Glomerular endothelial cell (primary cell): ENCODE data around the gene RNASEH1. TPM values are rescaled to one million over a fixed set of nuclear protein-coding genes. Genes with fewer than 3 reads are reported as not detected.

Experiments used
- DNase-seq: peaks from one replicate; pipeline ENCODE4 v3.0.0-alpha.2; 2011; ENCODE audit warnings: low read depth, low spot score; ENCODE audit errors: extremely low read depth
- total RNA-seq: library from RNA; depleted of rRNA; stranded (reverse); fragments of >200 nt; gene quantifications from 2 replicates; pipeline ENCODE4 v1.2.3, GENCODE V29; 2015

RNASEH1 gene
- total RNA-seq, 1 donor from 2014 or later = 20.8 TPM

DNA sequence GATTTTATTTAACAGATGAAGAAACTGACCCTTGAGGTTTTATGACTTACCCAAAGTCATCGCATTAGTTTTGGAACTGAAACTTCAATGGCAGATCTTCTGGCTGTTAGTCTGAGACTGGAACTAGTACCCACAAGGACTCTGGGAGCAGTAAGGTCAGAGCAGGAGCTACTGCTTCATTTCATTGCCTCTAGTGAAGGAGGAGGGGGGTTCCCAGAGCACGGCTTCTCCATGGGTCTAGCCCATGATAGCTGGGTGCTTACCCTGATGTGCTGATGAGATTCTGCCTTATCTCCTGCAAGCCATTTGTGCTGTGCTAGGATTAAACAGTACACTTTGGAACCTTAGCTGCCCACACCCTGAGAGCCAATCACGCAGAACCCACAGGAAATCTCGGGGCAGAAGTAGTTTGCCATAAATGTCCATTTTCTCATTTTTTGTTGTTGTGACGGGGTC lies 5.4 kb upstream of the RNASEH1 start:
- DNase-seq = no peak

DNA sequence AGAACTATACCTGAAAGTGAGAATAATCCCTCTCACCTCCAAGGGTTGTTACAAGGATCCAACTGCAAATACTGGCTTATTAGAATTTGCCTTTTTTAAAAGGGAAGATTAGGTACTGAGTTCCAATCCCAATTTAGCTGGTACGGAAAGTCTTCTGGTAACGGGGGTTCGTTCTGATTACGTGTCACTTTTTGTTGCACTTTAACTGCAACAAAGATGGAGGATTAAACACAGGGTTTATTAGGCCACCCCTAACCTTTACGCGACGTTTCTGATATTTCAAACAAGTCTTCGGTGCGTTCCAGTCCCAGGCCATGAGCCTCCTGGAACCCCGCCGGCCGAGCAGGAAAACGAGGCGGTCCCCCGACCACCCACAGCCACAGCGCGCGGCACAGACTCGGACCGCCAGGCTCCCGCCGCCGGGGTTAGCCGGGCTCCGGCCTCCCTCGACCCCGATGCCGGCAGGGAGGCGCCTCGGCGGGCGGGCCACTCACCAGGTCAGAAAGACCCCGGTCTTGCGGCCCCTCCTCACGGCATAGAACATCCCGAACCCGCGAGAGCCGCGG lies 411 bp downstream of the RNASEH1 start:
- DNase-seq = no peak

DNA sequence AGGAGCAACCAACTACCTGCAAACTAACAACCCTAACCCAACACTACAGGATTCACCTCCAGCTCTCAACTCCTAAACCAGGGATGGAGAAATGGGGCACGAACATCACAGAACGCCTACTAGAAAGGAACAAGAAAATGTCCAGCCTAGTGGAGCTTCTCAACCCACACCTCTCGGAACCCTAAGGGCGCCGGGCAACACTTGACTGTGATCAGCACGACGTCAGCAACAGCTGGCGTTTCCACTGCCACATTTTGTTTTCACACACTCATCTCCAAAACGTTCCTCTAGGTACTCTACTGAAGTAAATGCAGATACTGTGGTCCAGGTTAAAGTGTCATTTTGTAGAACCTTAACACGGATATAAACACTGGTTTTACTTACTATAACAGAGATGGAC lies 4.2 kb downstream of the RNASEH1 start:
- DNase-seq = no peak

DNA sequence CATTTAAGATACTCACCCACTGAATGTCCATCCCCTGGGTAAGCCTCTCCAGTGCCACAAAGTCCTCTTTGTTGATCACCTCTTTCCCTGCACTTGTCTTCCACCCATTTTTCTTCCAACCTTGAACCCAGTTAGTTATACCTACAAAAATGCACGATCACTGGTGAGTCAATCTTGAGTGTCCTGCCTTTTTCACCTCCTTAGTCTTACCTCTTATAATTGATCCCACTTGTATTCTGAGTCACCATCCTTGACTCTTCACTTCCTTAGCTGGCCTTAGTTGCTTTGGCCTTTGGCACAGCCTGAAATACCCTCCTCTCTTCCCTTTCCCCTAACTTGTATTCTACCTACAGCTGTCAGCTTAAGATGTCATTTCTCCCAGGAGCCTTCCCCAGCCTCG lies 10.2 kb downstream of the RNASEH1 start:
- DNase-seq = no peak

DNA sequence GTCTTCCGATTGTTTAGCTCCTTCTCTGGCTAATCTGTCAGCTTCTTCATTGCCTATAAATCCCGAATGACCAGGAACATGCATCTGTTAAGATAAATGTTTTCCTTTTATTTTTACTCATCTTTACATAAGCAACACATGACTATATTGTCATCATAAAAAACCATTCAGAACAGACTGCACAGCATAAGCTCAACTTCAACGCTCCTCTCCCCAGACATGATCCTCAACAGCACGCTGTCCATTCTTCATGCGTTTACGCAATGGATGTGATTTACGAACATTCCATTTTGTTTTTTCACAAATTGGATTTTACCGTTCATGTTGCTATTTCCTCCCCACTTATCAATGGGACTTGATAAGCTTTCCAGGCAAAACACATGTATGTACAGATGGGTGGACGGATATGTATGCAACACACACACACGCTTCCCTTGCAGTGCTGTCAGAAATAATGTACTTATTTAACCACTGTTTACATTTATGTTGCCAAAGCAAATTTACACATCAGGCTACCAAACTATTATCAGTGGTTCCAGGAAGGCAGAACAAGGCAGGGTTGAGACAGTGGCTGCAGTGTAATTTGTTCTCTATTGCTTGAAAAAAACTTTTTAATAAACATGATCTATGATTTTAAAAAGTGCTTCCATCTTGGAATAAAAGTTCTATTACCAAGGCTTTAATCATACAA lies 12.2 kb downstream of the RNASEH1 start:
- no peak for DNase-seq

DNA sequence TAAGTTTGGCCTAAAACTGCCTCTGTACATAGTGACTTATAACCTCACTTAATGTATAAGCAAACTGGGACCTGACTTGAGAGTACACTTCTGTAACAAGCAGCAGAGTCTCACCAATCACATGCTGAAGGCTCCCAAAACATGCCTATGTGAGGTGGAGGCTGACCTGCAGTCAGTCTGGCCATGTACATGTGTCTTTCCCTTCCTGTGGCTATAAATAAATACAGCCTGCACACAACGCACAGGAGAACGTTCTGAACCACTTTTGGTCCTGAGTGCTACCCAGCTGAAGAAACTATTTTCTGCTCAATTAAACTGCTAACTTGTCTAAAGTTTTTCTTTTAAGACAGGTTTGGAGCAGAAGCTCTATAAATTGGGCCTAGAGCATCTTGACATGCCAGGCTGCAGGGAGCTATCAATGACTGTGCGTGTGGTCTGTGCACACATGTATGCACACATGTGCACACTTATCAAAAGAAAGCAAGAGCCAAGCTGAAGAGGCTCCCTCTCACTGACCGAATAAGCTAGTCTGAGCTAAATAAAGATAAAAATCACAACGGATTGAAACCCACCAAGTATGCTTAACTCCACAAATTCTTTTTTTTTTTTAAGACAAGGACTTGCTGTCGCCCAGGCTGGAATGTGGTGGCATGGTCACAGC lies 15.0 kb downstream of the RNASEH1 start:
- DNase-seq = no peak

DNA sequence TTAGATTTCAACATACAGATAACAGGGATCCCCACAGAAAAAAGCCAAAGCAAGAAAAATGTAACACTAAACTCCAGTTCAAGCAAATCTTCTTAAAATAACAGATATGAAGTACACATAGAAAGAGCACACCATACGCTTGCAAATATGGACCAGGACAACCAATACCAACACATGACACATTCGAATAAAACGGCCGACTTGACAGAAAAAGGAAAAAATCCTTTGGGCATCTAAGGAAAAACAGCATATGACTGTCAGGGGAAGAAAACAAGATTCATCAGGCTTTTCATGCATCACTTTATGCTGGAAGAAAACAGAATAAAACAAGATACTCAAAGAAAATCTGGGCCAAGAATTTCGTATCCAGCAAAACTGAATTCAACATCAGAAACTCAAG lies 16.0 kb downstream of the RNASEH1 start:
- no peak for DNase-seq

DNA sequence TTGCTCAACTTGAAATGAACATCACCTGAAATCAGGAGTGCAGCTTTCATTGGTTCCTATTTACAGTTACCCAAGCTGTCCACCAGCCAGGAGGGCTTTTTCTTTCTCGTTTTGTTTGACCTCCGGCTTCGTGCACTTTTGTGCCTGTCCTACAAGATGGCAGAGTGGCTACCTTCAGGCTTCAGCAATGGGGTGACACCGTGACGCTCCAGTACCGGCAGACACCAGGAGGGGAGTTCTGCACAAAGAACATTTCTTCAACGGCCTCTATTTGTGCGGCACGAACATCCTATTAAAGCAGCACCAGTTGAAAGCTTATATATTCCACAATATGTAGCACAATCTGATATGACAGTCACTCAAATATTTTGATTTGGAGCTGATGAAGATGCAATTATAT lies 18.3 kb downstream of the RNASEH1 start:
- DNase-seq = no peak

DNA sequence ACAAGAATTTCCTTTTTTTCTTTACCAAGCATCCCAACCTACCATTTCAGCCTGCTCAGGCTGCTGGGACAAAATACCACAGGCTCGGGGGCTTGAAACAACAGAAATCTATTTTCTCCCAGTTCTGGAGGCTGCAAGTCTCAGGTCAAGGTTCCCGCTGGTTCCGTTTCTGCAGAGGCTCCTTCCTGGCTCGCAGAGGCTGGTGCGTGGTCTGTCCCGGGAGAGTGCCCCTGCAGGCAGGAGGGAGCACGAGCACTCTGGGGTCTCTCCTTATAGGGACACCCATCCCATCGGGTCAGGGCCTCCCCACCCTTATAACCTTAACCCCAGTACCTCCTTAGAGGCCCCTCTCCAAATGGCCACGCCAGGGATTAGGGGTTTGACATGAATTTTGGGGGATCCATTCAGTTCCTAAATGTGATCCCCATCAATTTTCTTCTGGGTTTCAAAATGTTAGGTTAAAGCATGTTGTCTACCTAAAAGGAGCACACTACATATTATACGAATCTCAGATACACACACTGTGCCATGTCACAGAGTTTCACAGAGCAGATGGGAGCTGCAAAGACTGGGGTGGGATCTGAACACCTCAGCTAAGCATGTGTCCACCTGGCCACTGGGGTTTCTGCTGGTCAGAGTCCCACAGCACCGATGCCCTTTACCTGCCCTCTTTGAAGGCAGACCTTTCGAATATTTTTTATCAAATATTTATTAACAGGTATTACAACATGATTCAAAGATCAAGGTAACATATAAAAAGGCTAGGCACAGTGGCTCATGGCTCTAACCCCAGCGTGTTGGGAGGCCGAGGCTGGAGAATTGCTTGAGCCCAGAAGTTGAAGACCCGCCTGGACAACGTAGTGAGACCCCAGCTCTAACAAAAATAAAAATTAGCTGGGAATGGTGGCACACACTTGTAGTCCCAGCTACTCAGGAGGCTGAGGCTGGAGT lies 21.2 kb downstream of the RNASEH1 start:
- DNase-seq = no peak

DNA sequence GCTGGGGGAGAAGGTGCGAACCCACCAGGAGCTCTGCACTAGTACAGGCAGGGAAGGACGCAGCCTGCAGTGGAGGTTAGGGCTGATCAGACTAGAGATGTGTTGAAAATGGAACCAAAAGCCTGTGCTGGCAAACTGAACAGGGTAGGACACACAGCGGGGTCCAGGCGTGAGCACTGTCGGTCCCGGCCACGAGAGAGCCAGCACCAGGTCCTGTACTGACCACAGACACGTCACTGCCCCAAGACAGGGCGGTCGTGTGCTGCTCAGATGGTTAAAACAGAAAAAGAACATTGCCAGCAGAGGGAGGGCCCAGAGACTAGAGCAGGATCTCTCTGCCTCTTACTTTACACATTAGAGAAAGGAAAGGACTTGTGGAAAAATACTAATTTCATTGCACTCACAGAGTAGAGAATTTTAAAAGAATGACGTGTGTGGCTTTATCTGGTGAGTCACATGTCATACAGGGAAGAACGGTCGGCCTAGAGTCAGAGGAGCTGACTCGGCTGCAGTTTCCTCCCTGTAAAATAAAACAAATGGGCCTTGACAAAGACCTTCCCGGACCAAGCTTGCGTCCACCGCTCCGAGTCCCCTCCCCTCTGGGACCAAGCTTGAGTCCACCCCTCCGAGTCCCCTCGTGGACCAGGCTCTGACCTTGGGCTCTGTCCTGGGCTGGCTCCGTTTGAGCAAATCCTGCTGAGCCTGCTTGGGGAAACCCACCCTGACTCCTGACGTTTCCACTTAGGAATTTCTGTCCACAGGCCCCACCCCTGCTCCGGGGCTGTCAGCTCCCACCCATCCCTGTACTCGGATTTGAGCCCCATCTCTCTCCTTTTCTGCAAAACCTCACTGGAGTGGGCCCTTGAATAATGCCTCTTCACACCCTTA lies 22.1 kb downstream of the RNASEH1 start:
- DNase-seq = peak; percentile 58

DNA sequence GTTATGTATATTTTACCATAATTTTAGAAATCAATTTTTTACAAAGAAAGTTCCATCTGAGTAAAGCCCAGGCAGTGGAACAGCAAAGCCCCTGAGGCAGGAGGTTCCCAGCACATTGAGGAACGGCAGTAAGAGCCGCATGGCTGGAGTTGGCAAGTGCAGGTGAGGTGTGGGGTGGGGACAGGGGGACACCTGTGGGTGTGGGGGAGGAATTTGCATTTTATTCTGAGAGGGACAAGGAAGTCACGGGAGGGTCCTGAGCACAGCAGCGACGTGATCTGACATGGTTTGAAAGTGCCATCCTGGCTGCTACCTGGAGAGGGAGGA lies 22.7 kb downstream of the RNASEH1 start:
- DNase-seq = no peak

DNA sequence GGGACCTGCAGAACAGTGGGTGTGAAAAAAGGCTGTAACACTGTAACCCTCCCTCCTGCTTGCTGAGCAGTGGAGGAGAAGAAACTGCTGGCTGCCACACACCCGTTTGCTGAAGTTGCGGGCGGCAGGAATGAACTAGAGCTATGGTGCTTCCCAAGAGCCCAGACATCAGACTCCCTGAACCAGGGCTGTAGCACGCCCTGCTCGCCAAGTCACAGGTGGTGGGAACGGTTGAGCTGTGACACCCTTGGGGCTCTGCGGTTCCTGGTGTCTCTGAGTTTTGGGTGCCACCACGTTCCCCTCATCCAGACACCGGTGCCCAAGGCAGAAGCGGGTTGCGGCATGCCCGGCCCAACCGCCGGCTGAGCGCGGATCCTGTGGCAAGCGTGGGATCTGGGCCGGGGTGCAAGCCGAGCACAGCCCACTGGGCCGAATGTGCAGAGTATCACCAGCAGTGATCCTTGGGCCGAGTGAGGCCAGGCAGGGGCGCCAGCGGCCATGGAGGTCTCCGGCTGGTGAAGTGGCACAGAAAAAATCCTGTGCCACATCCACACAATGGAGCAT lies 23.8 kb downstream of the RNASEH1 start:
- DNase-seq = no peak

DNA sequence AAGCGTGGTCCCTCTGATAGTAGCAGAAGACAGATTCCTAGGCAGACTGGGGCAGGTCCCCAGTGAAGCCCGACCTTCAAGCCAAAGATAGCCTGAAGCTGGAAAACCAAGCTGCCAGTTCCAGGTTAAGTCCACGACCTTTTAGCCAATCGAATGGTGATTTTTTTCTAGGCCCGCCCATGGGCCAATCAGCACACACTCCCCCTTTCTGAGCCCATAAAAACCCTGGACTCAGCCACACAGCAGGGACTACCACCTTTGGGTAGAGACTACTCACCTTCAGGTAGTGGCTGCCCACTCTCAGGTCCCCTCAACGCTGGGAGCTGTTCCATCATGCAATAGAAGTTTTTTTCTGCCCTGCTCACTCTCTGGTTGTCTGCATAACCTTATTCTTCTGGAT lies 24.3 kb downstream of the RNASEH1 start:
- DNase-seq = no peak

DNA sequence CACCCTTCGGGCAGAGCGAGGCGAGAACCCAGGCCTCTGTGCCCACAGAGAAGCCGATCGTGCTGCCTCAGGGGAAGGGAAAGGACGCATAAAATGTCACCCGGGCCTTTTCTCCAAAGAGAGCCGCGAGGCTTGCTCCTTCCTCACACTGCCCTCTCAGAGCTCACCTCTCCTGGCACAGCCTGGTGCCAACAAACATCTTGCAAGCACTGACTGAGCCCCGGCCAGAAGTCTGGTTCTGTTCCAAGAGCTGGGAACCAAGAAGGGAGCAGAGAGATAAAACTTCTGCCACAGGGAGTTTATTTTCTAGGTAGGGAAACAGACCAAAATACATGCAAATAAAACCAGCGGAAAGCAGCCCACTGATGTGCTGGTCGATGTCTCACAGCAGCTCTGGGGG lies 25.2 kb downstream of the RNASEH1 start:
- no peak for DNase-seq

DNA sequence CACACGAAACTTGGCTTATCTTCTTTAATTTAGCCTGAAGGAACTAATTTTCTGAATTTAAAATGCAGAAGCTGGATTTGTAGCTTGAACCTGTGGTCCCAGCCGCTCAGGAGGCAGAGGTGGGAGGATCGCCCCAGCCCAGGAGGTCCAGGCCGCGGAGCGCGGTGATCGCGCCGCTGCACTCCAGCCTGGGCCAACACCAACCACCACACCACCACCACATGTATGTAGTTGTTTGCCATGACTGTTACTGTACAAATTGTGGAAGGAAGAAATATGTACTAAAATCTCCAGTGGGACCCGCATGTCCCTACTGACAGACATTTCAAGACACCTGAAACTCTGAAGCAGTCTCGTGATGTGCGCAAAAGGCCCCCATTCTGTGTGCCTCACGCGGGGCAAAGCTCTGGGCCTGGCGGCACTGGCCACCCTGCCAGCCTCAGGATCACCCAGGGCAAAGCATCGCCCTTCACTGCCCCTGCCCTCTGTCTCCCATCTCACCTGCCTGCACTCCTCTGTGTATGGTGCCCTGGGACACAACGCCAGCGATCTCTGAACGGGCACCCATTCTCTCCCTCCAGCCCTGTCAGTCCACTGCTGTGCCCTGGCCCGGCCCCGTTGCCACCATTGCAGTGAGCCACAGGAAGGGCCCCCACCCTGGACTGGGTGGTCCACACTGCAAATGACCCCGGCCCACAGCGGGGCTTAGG lies 28.7 kb downstream of the RNASEH1 start:
- DNase-seq = no peak

DNA sequence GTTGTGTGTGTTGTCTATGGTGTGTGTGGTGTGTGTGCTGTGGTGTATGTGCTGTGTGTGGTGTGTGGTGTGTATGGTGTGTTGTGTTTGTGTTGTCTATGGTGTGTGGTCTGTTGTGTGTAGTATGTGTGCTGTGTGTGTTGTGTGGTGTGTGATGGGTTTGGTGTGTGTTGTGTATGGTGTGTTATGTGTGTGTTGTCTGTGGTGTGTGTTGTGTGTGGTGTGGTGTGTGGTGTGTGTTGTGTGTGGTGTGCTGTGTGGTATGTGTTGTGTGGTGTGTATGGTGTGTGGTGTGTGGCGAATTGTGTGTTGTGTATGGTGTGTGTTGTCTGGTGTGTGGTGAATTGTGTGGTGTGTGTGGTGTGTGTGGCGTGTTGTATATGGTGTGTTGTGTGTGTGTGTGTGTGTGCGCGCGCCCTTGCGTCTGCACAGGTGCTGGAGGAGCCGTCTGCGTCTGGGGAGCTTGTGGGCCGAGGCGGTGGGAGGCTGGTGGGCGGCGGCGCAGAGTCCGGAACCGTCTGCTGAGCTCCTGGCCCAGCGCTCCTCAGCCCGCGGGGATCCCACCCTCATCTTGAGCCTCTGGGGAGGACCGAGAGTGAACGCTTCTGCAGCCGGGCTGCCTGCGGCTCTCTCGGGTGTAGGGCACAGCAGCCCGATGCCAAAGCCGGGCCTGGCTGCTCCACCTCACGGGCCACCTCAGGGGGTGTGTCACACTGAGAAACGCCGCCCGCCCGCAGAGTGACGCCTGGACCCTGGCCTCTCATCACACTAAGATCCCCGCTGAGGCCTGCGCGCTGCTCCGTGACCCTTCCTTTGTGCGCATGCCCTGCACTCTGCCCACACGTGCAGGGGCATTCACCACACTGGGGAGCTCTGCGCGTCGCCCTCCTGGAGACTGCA lies 30.0 kb downstream of the RNASEH1 start:
- no peak for DNase-seq

DNA sequence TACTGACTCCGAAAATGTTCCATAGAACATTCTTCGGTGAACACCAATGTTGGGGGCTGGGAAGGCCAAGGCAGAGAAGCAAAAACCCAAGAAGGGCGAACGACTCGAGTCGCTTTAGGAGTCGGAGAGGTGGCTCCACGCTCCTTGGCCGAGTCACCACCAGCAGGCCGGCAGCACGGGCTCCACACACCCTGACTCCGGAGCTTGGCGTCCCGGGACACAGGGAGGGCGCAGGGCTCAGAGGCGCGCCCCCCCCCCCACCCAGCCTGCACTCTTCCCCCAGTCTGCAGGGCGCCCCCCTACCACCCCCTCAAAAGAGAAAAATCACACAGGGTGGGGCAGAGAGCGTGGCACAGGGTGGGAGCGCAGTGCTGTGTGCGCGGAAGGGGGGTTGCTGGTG lies 31.3 kb downstream of the RNASEH1 start:
- DNase-seq = no peak

DNA sequence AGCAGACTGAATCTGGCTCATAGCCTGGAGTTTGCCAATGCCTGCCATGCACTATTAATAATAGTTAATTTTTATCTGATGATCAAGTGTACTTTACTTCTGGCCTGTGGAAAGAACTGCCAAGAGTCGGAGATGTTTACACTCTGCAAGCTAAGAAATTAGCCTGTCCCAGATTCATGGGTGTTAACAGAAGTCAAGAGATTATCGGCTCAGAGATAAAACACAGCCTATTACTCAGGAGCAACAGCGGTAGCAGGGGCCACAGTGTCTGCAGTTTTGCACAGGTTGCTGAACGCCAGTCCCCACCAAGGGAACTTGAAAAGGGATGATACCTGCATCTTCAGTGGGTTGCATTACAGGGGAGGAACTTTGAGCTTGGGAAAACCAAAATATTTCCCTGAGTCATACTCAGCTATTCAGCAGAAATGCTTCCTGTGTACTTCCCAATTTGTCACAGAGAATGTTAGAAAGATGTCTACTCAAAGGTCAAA lies 34.5 kb downstream of the RNASEH1 start:
- DNase-seq = no peak
